Ovary (tissue), 9 donors: Measurements from ENCODE around the gene KNCN. TPM values are rescaled to one million over a fixed set of nuclear protein-coding genes. Genes with fewer than 3 reads are reported as not detected.

ENCODE experiments used
- DNase-seq, 5 donors: peaks; one replicate each; pipeline ENCODE4 v3.0.0-alpha.2; 2019 to 2020
- H3K27ac ChIP-seq, 2 donors: fragments of 200-600 bp; one replicate each; pipeline versions ENCODE4 v1.5.1 to v1.8.0; 2019 to 2022
- H3K27me3 ChIP-seq: fragments of 200-600 bp; one replicate; pipeline ENCODE4 v1.8.0; 2022
- H3K36me3 ChIP-seq: fragments of 200-600 bp; sonication (generic); one replicate; pipeline ENCODE4 v1.5.1; 2019
- H3K4me1 ChIP-seq: one replicate; pipeline ENCODE4 v1.8.1; 2013; ENCODE audit warnings: mild to moderate bottlenecking, moderate library complexity; ENCODE audit not compliant: insufficient read depth
- H3K4me3 ChIP-seq: fragments of 200-600 bp; sonication (generic); one replicate; pipeline ENCODE4 v1.5.1; 2017
- H3K9me3 ChIP-seq, 2 donors: fragments of 200-600 bp in 1 of 2; sonication (generic) in 1 of 2; one replicate each; pipeline versions ENCODE4 v1.5.1 to v1.8.1; 2013 to 2019; ENCODE audit warnings: mild to moderate bottlenecking in 1 of 2, moderate library complexity in 1 of 2
- EP300 ChIP-seq: sonication (generic); formaldehyde crosslinking; IDR thresholded peaks from one replicate; pipeline ENCODE4 v1.6.1; 2017; ENCODE audit warnings: antibody characterized with exemption
- POLR2A ChIP-seq: fragments of 450-650 bp; IDR thresholded peaks from one replicate; pipeline ENCODE4 v1.6.1; 2017; ENCODE audit warnings: antibody characterized with exemption, mild to moderate bottlenecking, moderate library complexity
- WGBS, 3 donors: extraction: QIAGEN DNeasy Blood & Tissue Kit in 1 of 3; methylation state at CpG; one replicate each; pipeline versions ENCODE4 v1.1.5 to v1.1.7; 2013 to 2017; 5-methylcytosine and 5-hydroxymethylcytosine counted together
- intact Hi-C, 4 donors: fragments of 100-400 bp; cut with DNase I; formaldehyde crosslinking; loops; one replicate each; pipeline versions ENCODE4 v1.11.0 to v1.15.1; 2022 to 2023
- polyA plus RNA-seq, 2 donors: library from polyadenylated mRNA; stranded (reverse); fragments of 200-250 nt in 1 of 2; fragments of 350-450 nt in 1 of 2; fragmentation: Illumina TruSeq in 1 of 2; extraction: RNeasy Lipid Tissue Mini Kit (QIAGEN cat#74804) in 1 of 2; gene quantifications; one replicate each; pipeline ENCODE4 v1.2.3, GENCODE V29; 2013 to 2014
- total RNA-seq, 7 donors: library from RNA; depleted of rRNA in 2 of 7; stranded (reverse); fragments of >200 nt in 2 of 7; fragmentation: NEBNext Ultra II Directional in 3 of 7; extraction: Animal tissue kit (Norgen Biotek cat#: 25700) in 3 of 7; gene quantifications; one replicate each; pipeline versions ENCODE4 v1.1.0 to v1.2.4, GENCODE V29; 2016 to 2023
- TF ChIP-seq, protein P1 (sequence below), 3 donors: fragments of 450-650 bp in 2 of 3; fragments of 200-600 bp in 1 of 3; IDR thresholded peaks; one replicate each; pipeline versions ENCODE4 v1.5.1 to v1.8.0; 2016 to 2022; ENCODE audit warnings: antibody characterized with exemption in 3 of 3, mild to moderate bottlenecking in 1 of 3
- donor health status: DM: no; HTN: no; CAD: no; lungs with moderate emphysema.
- donor health status: DM: no; HTN: no; CAD: no.
- donor health status: Bipolar disorder and iron deficiency.
- donor health status: DM: yes; HTN: yes; CAD: no.
- donor health status: DM: no; HTN: no; CAD: no.
- donor health status: DM: yes; HTN: yes; CAD: no.

The KNCN gene
- total and polyA plus RNA-seq, 9 donors = 0.08 TPM; not detected in 8

DNA sequence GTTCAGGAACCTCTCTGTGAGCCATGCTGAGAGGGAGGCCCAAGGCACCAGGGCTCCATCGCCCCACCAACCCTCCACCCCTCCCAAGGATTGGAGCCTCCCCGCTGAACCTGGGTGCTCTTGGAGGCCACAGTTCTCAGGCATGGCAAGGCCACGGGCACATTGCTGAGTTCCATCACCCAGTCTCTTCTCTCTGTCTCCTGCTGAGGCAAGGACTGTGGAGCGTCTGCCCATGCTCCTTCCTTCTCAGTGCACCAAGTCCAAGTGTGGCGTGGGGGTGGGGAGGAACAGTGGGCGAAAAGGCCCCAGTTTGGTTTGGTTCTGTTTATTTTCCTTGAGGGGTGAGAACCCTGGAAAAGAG lies 2.8 kb upstream of the KNCN start:
- TF ChIP-seq POLR2A = no peak
- TF ChIP-seq, protein P1, sequence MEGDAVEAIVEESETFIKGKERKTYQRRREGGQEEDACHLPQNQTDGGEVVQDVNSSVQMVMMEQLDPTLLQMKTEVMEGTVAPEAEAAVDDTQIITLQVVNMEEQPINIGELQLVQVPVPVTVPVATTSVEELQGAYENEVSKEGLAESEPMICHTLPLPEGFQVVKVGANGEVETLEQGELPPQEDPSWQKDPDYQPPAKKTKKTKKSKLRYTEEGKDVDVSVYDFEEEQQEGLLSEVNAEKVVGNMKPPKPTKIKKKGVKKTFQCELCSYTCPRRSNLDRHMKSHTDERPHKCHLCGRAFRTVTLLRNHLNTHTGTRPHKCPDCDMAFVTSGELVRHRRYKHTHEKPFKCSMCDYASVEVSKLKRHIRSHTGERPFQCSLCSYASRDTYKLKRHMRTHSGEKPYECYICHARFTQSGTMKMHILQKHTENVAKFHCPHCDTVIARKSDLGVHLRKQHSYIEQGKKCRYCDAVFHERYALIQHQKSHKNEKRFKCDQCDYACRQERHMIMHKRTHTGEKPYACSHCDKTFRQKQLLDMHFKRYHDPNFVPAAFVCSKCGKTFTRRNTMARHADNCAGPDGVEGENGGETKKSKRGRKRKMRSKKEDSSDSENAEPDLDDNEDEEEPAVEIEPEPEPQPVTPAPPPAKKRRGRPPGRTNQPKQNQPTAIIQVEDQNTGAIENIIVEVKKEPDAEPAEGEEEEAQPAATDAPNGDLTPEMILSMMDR (IDR thresholded peaks at IDR 0.05) = no peak
- no peak for TF ChIP-seq EP300
- no peaks in the 10 kb centered on the region for H3K4me1 ChIP-seq
- no peak overlapping the region for H3K27ac ChIP-seq
- no peak for DNase-seq
- H3K4me3 ChIP-seq = no peak overlapping the region
- intact Hi-C loops = no loop called here
- H3K27me3 ChIP-seq = no peaks in the 10 kb centered on the region
- no peaks in the 10 kb centered on the region for H3K36me3 ChIP-seq
- no peaks in the 10 kb centered on the region for H3K9me3 ChIP-seq
- 84 to 86% (median 86%) methylated on average over 6 of the region's 6 CpGs for WGBS, 3 donors

DNA sequence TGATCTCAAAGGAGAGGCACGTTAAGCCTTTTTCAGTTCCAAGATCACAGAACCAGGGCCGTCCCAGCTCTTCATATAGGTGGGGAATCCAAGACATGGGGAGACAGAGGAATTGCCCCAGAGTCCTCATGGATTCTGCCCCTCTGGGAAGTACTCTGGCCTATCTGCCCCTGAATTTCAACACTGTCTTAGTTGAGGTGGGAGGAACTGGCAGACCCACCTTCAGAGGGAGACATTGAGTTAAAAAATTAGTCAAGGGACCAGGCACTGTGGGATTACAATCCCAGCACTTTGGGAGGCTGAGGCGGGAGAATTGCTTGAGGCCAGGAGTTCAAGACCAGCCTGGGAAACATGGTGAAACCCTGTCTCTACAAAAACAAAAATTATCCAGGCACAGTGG lies 2.1 kb upstream of the KNCN start:
- no peaks in the 10 kb centered on the region for H3K4me1 ChIP-seq
- no peak for DNase-seq
- no peaks in the 10 kb centered on the region for H3K36me3 ChIP-seq
- no peak overlapping the region for H3K27ac ChIP-seq
- no peak overlapping the region for H3K4me3 ChIP-seq
- 86 to 90% (median 87%) methylated on average over 3 of the region's 3 CpGs for WGBS, 3 donors
- intact Hi-C loops = no loop called here
- TF ChIP-seq, protein P1 (IDR thresholded peaks at IDR 0.05) = no peak
- TF ChIP-seq POLR2A (no peak), EP300 (no peak)
- no peaks in the 10 kb centered on the region for H3K27me3 ChIP-seq
- no peaks in the 10 kb centered on the region for H3K9me3 ChIP-seq

DNA sequence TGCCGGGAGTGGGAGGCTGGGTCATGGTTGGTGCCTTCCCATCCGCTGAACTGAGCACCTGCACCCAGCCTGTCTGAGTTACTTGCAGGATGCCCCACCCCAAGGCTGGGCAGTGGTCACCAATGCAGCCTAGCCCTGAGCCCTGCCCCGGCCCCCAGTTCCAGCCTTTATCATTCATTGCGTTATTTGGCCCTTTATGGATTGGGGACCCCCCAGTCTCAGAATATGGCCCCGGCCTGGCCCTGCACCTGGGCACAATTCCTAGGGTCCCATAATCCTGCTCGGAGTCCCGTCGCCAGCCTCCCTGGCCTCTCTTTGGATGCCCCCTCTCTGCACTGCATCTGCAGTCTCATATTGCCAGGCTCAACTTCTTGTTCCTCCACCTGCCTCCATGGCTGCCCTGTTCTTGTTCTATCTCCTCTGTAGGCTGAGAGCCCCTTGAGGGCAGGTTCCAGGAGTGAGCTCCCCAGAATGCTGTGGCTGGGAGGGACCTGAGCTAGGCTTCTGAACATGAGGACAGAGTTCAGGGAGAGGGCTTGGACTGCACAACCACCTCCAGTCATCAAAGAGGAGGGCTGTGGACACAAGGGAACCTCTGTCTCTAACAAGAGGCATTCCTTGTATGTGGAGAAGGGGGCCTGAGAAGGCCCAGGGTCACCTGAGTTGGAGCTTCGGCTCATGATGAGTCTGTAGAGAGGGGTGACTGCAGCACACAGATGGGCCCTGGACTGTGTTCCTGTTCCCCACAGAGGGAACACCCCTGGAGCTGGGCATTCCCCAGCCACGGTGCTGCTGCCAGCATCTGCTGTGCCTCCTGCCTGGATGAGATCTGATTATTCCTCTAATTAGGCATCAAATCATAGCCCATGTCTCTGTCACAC lies 1.1 kb upstream of the KNCN start:
- Histone ChIP-seq H3K27me3 (no peaks in the 10 kb centered on the region), H3K4me1 (no peaks in the 10 kb centered on the region), H3K27ac (no peak overlapping the region), H3K36me3 (no peaks in the 10 kb centered on the region), H3K9me3 (no peaks in the 10 kb centered on the region), H3K4me3 (no peak overlapping the region)
- no peak for DNase-seq
- 88 to 90% (median 88%) methylated on average over 10 of the region's 10 CpGs for WGBS, 3 donors
- TF ChIP-seq, protein P1 (IDR thresholded peaks at IDR 0.05) = no peak
- TF ChIP-seq POLR2A (no peak), EP300 (no peak)
- intact Hi-C loops = no loop called here

DNA sequence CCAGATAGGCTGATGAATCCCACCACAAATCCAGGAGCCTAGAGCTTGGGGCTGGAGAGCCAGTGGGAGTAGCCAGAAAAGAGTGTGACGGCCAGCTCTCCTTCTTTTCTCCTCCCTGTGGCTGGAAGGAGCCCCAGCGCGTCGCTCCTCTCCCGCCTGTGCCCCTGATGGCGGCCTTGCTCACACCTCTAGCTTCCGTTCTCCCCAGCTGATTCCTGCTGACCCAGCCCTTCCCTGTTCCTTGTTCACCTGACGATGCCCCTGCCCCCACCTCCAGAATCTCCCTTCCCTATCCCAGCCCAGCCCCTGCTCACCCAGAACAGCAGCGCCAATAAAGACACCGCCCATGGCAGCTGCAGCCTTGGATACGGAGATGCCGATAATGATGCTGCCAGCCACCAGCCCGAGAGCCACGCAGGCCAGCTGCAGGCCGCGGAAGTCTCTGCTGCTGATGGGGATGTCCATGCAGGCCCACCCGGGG lies 656 bp downstream of the KNCN start:
- H3K4me1 ChIP-seq = no peaks in the 10 kb centered on the region
- DNase-seq = no peak
- no peak overlapping the region for H3K27ac ChIP-seq
- no peak overlapping the region for H3K4me3 ChIP-seq
- H3K9me3 ChIP-seq = no peaks in the 10 kb centered on the region
- no peaks in the 10 kb centered on the region for H3K27me3 ChIP-seq
- intact Hi-C loops = no loop called here
- 42 to 57% (median 52%) methylated on average over 17 of the region's 17 CpGs for WGBS, 3 donors
- no peak for TF ChIP-seq EP300
- TF ChIP-seq POLR2A = no peak
- TF ChIP-seq, protein P1 (IDR thresholded peaks at IDR 0.05) = no peak
- H3K36me3 ChIP-seq = no peaks in the 10 kb centered on the region
